Stimulated activated CD4-positive, alpha-beta T cell treated with anti-CD3 and anti-CD28 coated beads, Interleukin-1b, Interleukin-23, amount 100 ng/mL, for 24 hours (primary cell): Measurements from ENCODE around the gene ENTHD1.
"Not testable (repeated sequence)": the region's sequence is repeated elsewhere in the genome, so short reads cannot be mapped to it uniquely, and the experiment has no call there.

Source experiments
- DNase-seq, 4 experiments: peaks; one replicate each; pipeline ENCODE4 v3.0.0-alpha.2; 2020; ENCODE audit warnings: low read depth in 4 of 4, low spot score in 1 of 4

The ENTHD1 gene

DNA sequence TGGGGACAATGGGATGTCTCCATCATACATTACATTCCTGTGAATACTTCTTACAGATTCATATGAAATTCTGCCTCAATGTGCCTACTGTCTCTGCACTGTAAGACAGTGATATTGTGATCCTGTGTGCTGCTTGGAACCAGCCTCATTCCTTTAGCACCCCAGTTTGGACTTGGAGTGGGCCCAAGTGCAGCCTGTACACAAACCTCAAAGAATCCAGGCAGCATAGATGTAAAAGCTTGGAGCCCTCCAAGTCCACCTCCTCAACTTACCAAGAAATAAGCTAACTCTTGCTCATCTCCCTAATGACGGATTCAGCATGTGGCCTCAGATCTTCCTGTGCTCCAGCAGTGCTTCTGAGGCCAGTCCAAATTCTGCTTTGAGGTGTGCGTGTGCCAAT, 31.7 kb upstream of the ENTHD1 start:
- DNase-seq = no peak

DNA sequence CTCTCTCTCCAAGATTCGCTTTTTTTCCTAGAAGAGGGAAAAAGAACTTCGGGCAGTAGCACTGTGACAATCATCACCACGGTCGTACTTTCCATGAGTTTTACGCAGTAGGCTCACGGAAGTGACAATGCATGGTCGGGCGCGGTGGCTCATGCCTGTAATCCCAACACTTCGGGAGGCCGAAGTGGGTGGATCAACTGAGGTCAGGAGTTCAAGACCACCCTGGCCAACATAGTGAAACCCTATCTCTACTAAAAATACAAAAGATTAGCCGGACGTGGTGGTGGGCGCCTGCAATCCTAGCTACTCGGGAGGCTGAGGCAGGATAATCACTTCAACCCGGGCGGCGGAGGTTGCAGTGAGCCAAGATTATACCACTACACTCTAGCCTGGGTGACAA, 30.7 kb upstream of the ENTHD1 start:
- DNase-seq = no peak

- DNase-seq = no peak
Measured at GRCh38 chr22:39923696-39924095, 30.1 kb upstream of the ENTHD1 start.

GRCh38 chr22:39920134-39920743, 26.7 kb upstream of the ENTHD1 start:
- peak in 2 of 4 experiments; percentile 53 to 59 for DNase-seq

DNA sequence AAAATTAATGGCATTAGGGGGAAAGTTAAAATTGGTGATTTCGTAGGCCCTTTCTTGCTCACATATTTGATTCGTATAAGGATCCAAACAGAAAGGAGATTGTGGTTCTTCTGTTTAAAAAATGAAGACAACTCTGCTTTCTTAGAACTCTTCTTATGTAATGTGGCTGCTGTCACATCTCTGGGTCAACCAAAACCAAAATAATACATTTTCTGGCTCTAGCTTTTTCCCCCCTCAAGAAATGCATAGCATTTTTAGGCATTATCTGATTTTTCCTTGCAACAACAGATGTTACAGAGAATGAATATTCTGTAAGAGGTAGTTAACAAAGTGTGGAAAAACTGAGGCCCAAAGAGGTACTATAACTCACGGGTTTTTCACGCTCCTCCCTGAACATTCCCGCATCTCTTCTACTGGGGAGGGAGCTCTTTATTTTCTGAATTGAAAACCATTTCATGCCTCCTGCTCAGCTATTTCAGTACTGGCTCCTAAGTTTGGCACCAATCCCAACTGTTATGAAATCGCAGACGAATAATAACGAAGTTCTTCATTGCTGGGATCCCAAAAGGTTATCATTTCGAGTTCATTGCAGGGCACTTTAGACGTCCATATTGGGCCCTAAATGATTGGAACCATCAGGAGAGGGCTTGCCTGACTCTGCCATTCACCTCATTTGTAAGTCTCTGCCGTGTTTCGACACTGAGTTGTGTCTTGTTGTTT, 24.4 kb upstream of the ENTHD1 start:
- DNase-seq = no peak

- DNase-seq = no peak
Measured at GRCh38 chr22:39917197-39917643, 23.7 kb upstream of the ENTHD1 start.

GRCh38 chr22:39916496-39916895, 22.9 kb upstream of the ENTHD1 start:
- DNase-seq = no peak

- DNase-seq = no peak
Measured at GRCh38 chr22:39915295-39915726, 21.8 kb upstream of the ENTHD1 start.

DNA sequence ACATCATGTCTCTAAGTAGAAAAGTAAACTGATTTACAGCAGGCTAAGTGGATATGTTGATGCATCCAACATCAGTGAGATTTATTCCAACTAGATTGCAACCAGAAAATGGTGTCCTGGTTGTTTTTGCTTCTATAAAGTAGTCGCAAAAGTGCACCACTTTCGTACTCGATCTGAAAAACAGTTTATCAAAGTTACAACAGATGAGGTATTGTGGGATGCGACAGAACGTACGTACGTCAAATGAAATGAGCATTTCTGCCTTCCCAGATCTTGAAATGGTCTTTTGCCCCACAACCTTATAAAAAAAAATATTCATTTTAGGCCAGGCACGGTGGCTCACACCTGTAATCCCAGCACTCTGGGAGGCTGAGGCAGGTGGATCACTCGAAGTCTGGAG, 21.0 kb upstream of the ENTHD1 start:
- DNase-seq = no peak

GRCh38 chr22:39913886-39914285, 20.3 kb upstream of the ENTHD1 start:
- no peak for DNase-seq

DNA sequence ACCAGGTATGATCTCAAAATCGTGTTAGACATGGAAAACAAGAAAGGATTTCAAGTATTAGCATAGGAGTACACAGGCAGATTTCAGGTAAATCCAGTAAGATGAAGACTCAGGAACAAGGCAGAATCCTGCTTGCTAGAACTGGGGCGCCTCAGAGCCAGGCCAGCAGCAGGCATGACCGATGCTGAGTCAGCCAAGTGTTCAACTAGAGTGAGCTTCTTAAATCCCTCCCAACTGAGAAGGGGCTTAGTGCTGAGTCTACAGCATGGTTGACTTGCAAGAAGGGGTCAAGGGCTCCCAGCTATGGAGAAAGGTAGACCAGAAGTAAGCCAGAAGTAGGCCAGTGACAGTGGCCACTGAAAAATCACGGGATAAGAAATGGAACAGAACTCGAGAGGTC, 19.8 kb upstream of the ENTHD1 start:
- DNase-seq = no peak

- DNase-seq = no peak
Measured at GRCh38 chr22:39910876-39911613, 17.5 kb upstream of the ENTHD1 start.

DNA sequence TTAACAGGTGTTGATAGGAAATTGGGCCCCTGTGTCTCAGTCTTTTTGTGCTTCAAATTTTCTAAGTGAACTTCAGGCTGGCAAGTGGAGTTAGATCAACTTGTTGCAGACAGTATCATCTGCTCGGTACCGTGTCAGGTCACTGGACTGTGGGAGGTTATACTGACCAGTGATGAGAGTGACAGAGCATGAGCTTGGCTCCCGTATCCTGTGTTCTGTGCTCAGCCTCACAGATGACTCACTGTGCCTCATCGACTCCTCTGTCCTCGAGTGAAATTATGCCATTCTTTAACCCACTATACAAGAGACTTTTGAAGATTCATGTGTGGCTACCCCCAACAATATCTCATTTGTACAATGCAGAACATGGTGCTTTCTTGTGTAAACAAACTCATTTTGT, 15.2 kb upstream of the ENTHD1 start:
- DNase-seq = no peak

GRCh38 chr22:39908136-39908535, 14.6 kb upstream of the ENTHD1 start:
- DNase-seq = no peak

DNA sequence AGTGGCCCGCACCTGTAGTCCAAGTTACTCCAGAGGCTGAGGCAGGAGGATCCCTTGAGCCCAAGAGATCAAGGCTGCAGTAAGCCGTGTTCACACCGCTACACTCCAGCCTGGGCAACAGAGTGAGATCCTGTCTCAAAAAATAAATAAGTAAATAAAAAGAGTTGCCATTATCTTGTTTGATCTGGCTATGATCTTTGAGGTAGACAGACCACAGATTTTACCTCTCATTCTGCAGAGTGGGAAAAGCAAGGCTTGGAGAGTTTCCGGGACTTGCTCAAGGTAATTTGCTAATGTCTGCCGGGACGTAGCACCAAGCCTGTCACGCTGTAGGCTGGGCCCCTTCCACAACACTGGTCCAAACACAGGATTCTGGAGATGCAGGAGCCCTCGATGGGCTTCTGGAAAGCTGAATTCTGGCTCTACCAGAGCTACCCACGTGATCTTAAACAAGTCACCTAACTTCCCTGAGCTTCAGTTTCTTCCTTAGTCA, 14.1 kb upstream of the ENTHD1 start:
- no peak for DNase-seq

GRCh38 chr22:39907047-39907446, 13.5 kb upstream of the ENTHD1 start:
- DNase-seq = no peak

- no peak for DNase-seq
Measured at GRCh38 chr22:39906207-39906606, 12.6 kb upstream of the ENTHD1 start.

DNA sequence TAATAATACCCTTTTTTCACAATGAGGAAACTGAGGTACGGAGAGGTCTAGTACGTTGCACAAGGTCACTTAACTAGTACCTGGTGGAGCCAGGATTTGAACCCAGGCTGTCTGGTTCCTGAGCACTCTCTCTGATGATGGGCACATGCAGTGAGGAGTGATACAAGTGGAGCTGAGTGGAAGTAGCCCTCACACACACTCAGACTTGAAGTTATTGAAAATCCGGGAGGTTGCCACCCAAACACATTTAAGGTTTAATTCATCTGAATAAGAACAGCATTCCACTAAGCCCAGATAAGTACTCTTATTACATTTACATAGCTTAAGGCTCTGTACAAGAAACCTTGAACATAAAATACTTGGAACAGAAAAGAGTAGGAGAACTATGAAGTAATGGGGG, 12.1 kb upstream of the ENTHD1 start:
- DNase-seq = no peak

- no peak for DNase-seq
Measured at GRCh38 chr22:39904862-39905261, 11.3 kb upstream of the ENTHD1 start.

DNA sequence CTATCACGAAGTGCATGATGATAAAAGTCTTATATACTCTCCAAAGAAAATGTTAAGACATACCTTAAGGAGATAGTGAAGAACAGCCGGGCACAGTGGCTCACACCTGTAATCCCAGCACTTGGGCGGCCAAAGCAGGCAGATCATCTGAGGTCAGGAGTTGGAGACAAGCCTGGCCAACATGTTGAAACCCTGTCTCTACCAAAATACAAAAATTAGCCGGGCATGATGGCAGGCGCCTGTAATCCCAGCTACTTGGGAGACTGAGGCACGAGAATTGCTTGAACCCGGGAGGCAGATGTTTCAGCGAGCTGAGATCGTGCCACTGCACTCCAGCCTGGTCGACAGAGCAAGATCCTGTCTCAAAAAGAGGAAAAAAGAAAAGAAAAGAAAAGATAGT, 10.5 kb upstream of the ENTHD1 start:
- DNase-seq = not testable (repeated sequence)

DNA sequence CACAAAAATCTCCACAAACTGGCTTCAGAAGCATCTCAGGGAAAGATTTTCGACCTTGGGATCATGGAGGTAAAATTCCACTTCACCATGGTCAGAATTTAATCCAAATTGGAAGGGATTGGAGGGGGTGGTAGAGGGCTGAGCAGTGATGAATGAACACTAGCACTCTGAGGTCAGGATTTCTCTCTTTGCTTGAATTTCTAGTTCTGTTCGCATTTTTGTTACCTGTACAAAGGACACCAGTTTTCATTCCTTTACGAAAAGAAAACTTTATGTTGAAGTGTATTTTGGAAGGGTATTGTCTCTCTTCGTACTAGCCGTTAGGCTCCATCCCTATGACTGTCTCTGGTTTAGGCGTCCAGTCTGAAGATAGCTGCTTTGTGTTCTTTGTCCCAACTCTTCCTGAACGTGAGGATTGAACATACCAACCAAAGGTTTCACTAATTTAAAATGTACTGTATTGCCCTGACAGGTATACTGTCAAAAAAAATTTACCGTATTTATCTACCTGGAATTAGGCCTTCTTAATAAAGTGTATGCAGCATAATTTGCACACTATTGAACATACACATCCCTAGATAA, 8.1 kb upstream of the ENTHD1 start:
- no peak for DNase-seq
